ENCODE results near the gene ENOX1.

Gene ENOX1

DNA sequence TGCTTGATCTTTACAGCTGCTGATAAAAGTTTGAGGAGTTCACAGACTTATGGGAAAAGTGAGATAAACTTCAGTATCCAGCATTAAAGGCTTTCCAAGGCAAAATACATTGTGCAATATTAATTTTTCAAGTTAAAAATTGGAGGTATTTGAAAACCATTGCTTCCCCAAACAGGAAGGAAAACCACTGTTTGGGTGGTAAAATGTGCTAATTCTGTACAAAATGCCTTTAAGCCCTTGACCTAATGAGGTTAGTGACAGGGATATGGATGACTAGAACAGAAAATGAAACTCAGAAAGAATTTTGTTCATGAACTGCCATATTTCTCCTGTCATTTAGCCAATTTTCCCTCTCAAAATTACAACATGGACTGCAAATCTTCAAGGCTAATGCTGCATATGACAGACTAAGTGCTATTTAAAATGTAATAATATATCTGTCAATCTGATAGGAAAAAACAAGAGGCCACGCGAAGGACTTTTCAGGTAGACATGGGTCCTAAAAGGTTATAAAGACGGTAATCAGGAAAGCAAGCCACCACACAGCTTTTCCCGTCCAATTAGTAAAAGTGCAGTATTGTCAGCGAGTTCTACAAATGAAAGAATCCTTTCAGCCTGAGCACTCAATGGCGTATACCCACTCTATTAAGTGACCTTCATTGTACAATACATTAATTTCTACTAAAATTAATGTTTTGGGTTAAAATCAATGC lies 212.8 kb downstream of the ENOX1 start:
- Histone ChIP-seq H3K4me2 (ENCODE audit: low read length) (no peak overlapping the region), H4K20me1 (ENCODE audit: insufficient read depth, low read length) (no peaks in the 10 kb centered on the region), H3K4me3 (ENCODE audit: low read length) (no peak overlapping the region), H3K27me3 (ENCODE audit: low read depth, low read length) (no peaks in the 10 kb centered on the region), H3K4me1 (ENCODE audit: low read length) (peaks cover 13% of the 10 kb centered on the region), H3K36me3 (replicated peaks; ENCODE audit: low read depth, low read length) (no peaks in the 10 kb centered on the region), H2AFZ (ENCODE audit: low read depth, low read length) (no peak overlapping the region), H3K9me3 (ENCODE audit: insufficient read depth, low read length) (no peaks in the 10 kb centered on the region), H3K27ac (ENCODE audit: low read length) (no peak overlapping the region), H3K79me2 (ENCODE audit: low read length) (no peaks in the 10 kb centered on the region), H3K9ac (ENCODE audit: low read length) (no peak overlapping the region)
- no peak for TF ChIP-seq EZH2phosphoT487 (IDR thresholded peaks at IDR 0.05; ENCODE audit: low read depth)
- TF ChIP-seq, protein P1, sequence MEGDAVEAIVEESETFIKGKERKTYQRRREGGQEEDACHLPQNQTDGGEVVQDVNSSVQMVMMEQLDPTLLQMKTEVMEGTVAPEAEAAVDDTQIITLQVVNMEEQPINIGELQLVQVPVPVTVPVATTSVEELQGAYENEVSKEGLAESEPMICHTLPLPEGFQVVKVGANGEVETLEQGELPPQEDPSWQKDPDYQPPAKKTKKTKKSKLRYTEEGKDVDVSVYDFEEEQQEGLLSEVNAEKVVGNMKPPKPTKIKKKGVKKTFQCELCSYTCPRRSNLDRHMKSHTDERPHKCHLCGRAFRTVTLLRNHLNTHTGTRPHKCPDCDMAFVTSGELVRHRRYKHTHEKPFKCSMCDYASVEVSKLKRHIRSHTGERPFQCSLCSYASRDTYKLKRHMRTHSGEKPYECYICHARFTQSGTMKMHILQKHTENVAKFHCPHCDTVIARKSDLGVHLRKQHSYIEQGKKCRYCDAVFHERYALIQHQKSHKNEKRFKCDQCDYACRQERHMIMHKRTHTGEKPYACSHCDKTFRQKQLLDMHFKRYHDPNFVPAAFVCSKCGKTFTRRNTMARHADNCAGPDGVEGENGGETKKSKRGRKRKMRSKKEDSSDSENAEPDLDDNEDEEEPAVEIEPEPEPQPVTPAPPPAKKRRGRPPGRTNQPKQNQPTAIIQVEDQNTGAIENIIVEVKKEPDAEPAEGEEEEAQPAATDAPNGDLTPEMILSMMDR (IDR thresholded peaks at IDR 0.05; ENCODE audit: low read depth, low read length) = no peak

DNA sequence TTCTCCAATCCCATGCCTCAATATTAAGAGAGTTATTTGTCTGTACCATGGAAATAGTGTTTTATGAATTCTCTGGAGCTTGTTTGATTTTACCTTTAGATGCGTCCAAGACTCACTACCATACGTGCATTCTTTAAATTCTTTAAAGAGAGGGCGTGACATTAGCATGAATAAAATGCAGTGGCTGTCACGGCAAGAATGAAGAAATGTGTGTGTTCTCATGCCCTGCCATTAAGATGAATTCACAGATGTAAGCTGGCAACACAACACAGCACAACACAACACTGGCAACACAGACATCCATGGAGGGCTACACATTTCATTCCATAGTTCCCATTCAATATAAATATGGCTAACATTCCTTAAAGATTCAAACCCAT lies 213.4 kb downstream of the ENOX1 start:
- H3K27ac ChIP-seq (ENCODE audit: low read length) = no peak overlapping the region
- no peak overlapping the region for H3K4me3 ChIP-seq (ENCODE audit: low read length)
- H3K4me2 ChIP-seq (ENCODE audit: low read length) = no peak overlapping the region

DNA sequence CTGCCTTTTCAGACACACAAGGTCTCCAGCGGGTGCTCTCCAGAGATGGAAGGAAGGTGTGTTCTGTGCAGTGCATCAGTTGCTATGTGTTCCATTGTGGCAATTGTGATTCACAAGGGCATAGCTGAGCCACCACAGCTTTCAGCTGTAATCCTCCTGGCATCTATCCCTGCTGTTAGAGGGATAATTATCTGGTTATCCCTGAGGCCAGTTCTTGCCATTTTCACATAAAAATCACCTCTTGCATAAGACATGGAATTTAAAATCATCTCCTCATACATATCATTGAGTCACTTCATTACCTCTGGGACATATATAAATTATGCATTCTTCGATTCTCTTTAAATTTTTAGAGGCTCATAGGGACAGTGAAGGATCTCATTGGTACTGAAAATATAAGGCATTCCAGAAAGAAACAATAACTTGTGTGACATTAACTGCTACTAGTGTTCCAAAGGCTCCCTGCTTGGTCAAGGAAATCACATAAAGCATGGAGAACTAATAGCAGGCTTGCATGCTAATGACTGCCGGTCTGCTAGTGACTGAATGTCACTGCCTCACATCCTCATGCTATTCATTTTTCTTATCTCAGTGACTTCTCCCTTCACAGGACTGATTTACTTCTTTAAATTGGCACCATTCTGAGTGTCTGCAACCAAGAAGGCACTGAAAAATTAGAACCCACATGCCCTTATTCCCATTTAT lies 214.0 kb downstream of the ENOX1 start:
- no peak overlapping the region for H3K27ac ChIP-seq (ENCODE audit: low read length)
- H3K36me3 ChIP-seq (replicated peaks; ENCODE audit: low read depth, low read length) = no peaks in the 10 kb centered on the region
- no peak overlapping the region for H2AFZ ChIP-seq (ENCODE audit: low read depth, low read length)
- H3K79me2 ChIP-seq (ENCODE audit: low read length) = no peaks in the 10 kb centered on the region
- TF ChIP-seq EZH2phosphoT487 (IDR thresholded peaks at IDR 0.05; ENCODE audit: low read depth) = no peak
- TF ChIP-seq, protein P1 (IDR thresholded peaks at IDR 0.05; ENCODE audit: low read depth, low read length) = no peak
- no peak overlapping the region for H3K9ac ChIP-seq (ENCODE audit: low read length)
- H3K9me3 ChIP-seq (ENCODE audit: insufficient read depth, low read length) = no peaks in the 10 kb centered on the region
- no peaks in the 10 kb centered on the region for H3K27me3 ChIP-seq (ENCODE audit: low read depth, low read length)
- no peak overlapping the region for H3K4me2 ChIP-seq (ENCODE audit: low read length)
- no peak overlapping the region for H3K4me3 ChIP-seq (ENCODE audit: low read length)
- H4K20me1 ChIP-seq (ENCODE audit: insufficient read depth, low read length) = no peaks in the 10 kb centered on the region
- peaks cover 15% of the 10 kb centered on the region for H3K4me1 ChIP-seq (ENCODE audit: low read length)

More for the DNA sequence above, 213.4 kb downstream of the ENOX1 start:
- Histone ChIP-seq H3K79me2 (ENCODE audit: low read length) (no peaks in the 10 kb centered on the region), H3K4me1 (ENCODE audit: low read length) (peaks cover 13% of the 10 kb centered on the region), H3K9ac (ENCODE audit: low read length) (no peak overlapping the region), H3K36me3 (replicated peaks; ENCODE audit: low read depth, low read length) (no peaks in the 10 kb centered on the region), H4K20me1 (ENCODE audit: insufficient read depth, low read length) (no peaks in the 10 kb centered on the region), H2AFZ (ENCODE audit: low read depth, low read length) (no peak overlapping the region), H3K9me3 (ENCODE audit: insufficient read depth, low read length) (no peaks in the 10 kb centered on the region), H3K27me3 (ENCODE audit: low read depth, low read length) (no peaks in the 10 kb centered on the region)
- no peak for TF ChIP-seq EZH2phosphoT487 (IDR thresholded peaks at IDR 0.05; ENCODE audit: low read depth)
- TF ChIP-seq, protein P1 (IDR thresholded peaks at IDR 0.05; ENCODE audit: low read depth, low read length) = no peak

DNA sequence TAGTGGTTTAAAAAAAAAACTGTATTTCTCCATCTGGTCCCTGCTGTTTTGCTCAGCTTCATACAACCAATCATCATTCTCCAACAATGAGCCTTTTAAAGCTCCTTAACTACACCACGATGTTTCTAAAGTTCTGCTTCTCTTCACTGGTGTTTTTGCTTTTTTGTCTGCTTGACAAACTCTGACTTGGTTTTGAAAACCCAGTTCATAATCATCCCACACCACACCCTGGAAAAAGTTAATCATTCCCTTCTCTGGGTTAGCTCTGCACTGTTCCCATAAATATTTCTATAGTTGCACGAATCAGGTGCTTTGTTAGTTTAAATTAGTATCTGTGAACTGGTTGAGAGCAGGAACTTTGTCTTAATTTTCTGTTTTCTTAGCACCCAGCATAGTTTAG lies 217.1 kb downstream of the ENOX1 start:
- H3K9me3 ChIP-seq (ENCODE audit: insufficient read depth, low read length) = no peaks in the 10 kb centered on the region
- TF ChIP-seq, protein P1 (IDR thresholded peaks at IDR 0.05; ENCODE audit: low read depth, low read length) = no peak
- no peak for TF ChIP-seq EZH2phosphoT487 (IDR thresholded peaks at IDR 0.05; ENCODE audit: low read depth)
- no peak overlapping the region for H3K4me2 ChIP-seq (ENCODE audit: low read length)
- no peaks in the 10 kb centered on the region for H3K79me2 ChIP-seq (ENCODE audit: low read length)
- no peak overlapping the region for H3K27ac ChIP-seq (ENCODE audit: low read length)
- peaks cover 40% of the 10 kb centered on the region for H3K4me1 ChIP-seq (ENCODE audit: low read length)
- no peak overlapping the region for H3K9ac ChIP-seq (ENCODE audit: low read length)
- H3K4me3 ChIP-seq (ENCODE audit: low read length) = no peak overlapping the region
- no peaks in the 10 kb centered on the region for H4K20me1 ChIP-seq (ENCODE audit: insufficient read depth, low read length)
- no peaks in the 10 kb centered on the region for H3K36me3 ChIP-seq (replicated peaks; ENCODE audit: low read depth, low read length)
- H3K27me3 ChIP-seq (ENCODE audit: low read depth, low read length) = no peaks in the 10 kb centered on the region
- H2AFZ ChIP-seq (ENCODE audit: low read depth, low read length) = no peak overlapping the region
